ENCODE measurements around the gene DEDD. TPM values are rescaled to one million over a fixed set of nuclear protein-coding genes. Genes with fewer than 3 reads are reported as not detected.

The DEDD gene
- total RNA-seq, 1 donor from 2014 or later = 29.3 TPM

DNA sequence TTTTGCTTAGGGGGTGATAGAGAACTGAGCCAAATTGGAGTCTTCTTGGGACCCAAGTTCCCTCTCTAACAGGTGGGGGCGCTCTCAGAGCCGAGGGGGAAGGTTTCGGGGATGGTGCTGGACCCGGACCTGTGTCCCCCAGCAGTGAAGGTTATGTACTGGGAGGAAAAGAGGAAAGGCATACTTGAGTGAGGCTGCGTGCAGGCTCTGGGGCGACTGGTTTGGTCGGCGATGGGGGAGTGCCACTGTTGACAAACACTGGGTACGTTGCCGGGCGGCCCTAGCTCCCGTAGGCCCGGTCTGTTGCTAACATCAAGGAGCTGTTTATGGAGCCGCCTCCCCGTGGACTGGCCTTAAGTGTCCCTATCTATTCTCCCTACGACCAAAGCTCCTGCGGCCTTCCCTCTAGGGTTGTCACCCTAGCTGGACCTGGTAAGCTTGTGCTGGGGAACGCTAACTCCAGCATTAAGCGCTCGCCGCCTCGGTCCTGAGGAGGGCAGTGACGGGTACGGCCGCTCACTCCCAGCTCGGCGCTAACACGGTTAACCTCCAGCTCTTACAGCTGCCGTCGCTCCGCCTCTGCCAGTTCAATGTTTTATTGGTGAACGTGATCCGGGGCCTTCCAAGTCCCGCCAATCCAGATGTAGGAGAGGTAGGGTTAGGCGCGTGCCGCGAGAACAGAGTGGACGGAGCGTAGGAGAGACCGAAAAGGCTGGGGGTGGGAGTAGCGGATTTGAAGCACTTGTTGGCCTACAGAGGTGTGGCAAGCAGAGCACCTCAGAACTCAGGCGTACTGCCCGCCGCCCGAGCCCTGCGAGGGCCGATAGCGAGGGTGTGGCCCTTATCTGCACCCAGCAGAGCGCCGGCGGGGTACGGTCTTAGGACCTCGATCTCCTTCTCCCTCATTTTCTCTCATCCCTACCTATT is 33.5 kb upstream of the DEDD start, which contains the start of gene PPOX:
PPOX (plus strand) TSS at position 685 of the 927 bp plus-strand sequence. CDS start 422 bp downstream, outside the sequence.
- ATAC-seq (peak; percentile 95), DNase-seq (peak; percentile 96)
- intact Hi-C loops (cut with micrococcal nuclease) = no loop called here

GRCh38 chr1:161164901-161165610 is 32.6 kb upstream of the DEDD start:
- intact Hi-C loops (cut with micrococcal nuclease) = no loop called here
- no peak for DNase-seq
- no peak for ATAC-seq

DNA sequence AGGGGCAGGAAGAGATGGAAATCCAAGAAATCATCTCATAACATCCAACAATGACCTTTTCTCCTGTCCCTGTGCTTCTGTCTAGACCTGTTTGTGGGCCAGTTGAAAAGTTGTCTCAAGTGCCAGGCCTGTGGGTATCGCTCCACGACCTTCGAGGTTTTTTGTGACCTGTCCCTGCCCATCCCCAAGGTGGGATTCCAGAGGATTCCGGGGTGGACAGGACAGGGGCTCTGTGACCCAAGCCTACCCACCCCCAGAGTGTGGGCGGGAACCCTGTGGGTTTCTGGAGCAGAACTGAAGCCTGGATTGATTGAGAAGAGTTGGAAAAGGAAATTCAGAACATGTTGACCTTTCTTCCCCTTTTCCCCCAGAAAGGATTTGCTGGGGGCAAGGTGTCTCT is 31.3 kb upstream of the DEDD start:
- ATAC-seq (no peak), DNase-seq (no peak)
- intact Hi-C loops (cut with micrococcal nuclease) = no loop called here

GRCh38 chr1:161162806-161163205 is 30.3 kb upstream of the DEDD start:
- DNase-seq (no peak), ATAC-seq (no peak)
- intact Hi-C loops (cut with micrococcal nuclease) = no loop called here

GRCh38 chr1:161162052-161162451 is 29.6 kb upstream of the DEDD start:
- ATAC-seq = no peak
- intact Hi-C loops (cut with micrococcal nuclease) = no loop called here
- DNase-seq = no peak

GRCh38 chr1:161161652-161162051 is 29.2 kb upstream of the DEDD start:
- ATAC-seq (no peak), DNase-seq (no peak)
- intact Hi-C loops (cut with micrococcal nuclease) = no loop called here

DNA sequence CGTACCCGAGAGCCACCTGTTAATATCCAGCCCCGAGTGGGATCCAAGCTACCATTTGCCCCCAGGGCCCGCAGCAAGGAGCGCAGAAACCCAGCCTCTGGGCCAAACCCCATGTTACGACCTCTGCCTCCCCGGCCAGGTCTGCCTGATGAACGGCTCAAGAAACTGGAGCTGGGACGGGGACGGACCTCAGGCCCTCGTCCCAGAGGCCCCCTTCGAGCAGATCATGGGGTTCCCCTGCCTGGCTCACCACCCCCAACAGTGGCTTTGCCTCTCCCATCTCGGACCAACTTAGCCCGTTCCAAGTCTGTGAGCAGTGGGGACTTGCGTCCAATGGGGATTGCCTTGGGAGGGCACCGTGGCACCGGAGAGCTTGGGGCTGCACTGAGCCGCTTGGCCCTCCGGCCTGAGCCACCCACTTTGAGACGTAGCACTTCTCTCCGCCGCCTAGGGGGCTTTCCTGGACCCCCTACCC is 28.2 kb upstream of the DEDD start:
- DNase-seq (no peak), ATAC-seq (no peak)
- intact Hi-C loops (cut with micrococcal nuclease) = no loop called here

GRCh38 chr1:161159913-161160243 is 27.4 kb upstream of the DEDD start:
- intact Hi-C loops (cut with micrococcal nuclease) = no loop called here
- DNase-seq (no peak), ATAC-seq (no peak)

DNA sequence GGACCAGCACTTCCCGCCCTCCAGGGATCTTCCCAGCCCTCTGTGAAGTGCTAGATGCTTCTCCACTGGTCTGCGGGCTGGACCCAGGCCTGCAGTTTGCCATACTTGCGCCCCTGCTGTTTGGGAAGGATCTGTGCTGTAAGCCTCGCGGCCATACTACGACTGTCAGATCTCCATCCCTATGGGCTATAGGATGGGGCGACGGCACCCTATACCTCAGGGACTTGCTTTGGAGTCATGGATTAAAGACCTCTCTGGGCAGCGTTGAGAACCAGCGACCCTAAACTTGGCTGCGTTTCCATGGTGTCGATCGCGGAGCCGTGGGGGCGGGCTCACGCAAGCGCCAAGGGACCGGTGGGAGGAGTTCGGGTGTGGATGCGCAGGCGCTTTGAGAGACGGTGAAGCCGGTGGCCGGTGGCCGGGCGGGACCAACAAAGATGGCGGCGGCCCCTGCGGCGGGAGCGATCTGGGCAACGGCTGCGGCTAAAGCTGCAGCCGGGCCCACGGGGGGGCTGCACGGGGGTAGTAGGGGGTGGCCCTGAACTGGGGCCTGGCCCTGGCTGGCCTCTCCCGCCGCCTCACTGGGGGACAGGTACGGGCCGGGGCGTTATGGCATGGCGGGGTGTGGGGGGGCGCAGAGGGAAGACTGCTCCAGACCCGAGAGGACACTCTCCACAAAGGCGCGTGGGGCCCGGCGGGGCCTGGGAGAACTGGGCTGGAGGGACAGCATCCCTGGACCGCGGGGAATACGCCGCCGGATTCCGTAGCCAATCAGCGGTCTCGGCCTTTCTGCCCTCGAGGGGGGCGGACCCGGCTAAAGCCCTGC is 26.8 kb upstream of the DEDD start, which contains the start of gene USP21:
USP21 (plus strand) TSS at position 414 of the 826 bp plus-strand sequence. CDS start 1,141 bp downstream, outside the sequence.
- intact Hi-C loops (cut with micrococcal nuclease) = no loop called here
- DNase-seq = peak; percentile 96
- peak; percentile 97 for ATAC-seq

DNA sequence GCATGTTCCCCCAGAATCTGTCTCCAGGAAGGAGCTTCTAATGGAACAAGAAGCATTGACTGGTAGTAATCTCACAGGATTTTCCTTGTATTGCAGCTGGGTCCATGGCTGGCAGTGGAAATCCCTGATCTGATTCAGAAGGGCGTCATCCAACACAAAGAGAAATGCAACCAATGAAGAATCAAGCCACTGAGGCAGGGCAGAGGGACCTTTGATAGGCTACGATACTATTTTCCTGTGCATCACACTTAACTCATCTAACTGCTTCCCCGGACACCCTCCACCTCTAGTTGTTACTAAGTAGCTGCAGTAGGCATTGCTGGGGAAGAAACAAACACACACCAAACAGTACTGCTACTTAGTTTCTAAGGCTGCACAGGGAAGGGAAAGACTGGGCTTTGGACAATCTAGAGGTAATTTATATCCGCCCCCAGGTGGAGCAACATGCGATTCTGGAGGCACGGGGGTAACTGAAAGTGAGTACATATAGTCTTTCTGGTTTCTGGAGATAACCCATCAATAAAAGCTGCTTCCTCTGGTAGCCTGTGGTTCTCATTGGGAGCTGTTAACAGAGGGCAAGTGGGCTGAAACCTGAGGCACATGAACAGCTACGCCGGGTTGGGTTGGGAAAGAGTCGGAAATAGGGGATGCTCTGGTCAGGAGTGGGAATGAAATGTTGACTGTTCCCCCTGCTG is 26.0 kb upstream of the DEDD start:
- DNase-seq (no peak), ATAC-seq (no peak)
- intact Hi-C loops (cut with micrococcal nuclease) = no loop called here

DNA sequence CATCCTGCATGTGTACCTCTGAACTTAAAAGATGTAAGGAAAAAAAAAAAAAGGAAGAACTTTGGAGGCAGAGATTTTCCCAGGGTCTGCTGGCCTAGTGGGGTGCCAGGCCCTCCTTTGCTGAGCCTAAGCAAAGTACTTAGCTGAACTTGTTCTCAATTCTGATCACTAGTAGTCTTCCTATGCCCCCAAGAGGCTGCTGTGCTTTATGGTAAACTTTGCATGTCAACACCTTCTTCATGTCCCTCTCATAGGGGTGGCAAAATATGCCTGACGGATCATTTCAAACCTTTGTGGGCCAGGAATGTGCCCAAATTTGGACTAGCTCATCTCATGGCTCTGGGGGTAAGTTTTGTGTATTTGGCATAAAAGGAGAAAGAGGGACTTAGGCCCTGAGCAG is 25.4 kb upstream of the DEDD start:
- intact Hi-C loops (cut with micrococcal nuclease) = no loop called here
- ATAC-seq (no peak), DNase-seq (no peak)

- peak; percentile 83 for DNase-seq
- peak; percentile 93 for ATAC-seq
- intact Hi-C loops (cut with micrococcal nuclease) = no loop called here
Observed at GRCh38 chr1:161153682-161154337, 21.3 kb upstream of the DEDD start, which contains the start of gene UFC1. Gene UFC1 (plus strand): TSS chr1:161153978. CDS start chr1:161153998, 20 bp downstream.

GRCh38 chr1:161153176-161153575 is 20.7 kb upstream of the DEDD start:
- no peak for DNase-seq
- intact Hi-C loops (cut with micrococcal nuclease) = no loop called here
- no peak for ATAC-seq

DNA sequence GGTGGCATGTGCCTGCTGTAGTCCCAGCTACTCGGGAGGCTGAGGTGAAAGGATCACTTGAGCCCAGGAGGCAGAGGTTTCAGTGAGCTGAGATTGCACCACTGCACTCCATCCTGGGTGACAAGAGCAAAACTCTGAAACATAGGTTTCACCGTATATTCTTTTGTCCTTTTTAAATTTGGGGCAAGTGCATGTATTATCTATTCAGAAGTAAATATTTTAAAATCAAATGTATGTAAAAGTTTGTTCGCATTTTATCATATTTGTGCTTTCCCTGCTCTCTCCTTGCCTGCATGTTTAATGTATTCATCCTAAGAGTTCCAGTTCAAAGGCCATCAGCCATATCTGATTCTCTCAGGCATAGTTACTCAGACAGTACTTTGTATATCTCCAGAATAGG is 13.4 kb upstream of the DEDD start:
- intact Hi-C loops (cut with micrococcal nuclease) = no loop called here
- no peak for ATAC-seq
- DNase-seq = no peak

DNA sequence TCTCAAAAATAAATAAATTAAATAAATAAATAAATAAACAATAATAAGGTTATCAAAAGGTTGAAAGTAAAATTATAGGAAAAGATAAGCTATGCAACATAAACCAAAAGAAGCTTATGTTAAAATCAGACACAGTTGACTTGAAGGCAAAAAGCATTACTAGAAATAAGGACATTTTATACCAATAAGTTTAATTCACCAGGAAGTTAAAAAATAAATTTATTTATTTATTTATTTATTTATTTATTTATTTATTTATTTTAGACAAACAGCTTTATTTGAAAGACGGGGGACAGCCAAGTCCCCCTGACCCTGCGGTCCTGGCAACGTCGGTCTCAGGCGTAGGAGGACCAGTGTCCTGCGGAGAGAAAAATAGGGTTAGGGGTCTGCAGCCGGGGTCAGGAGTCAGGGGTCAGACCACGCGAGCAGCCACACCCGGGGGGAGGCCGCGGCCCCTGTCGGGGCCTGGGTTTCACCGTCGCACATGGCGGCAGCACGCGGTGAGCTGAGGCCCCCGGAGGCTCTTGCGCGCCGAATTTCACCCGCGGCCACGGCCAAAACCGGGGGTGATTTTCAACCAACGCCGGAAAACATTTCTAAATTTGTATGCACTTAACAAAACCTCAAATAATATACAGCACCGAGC is 8.4 kb upstream of the DEDD start:
- no peak for DNase-seq
- intact Hi-C loops (cut with micrococcal nuclease) = no loop called here

DNA sequence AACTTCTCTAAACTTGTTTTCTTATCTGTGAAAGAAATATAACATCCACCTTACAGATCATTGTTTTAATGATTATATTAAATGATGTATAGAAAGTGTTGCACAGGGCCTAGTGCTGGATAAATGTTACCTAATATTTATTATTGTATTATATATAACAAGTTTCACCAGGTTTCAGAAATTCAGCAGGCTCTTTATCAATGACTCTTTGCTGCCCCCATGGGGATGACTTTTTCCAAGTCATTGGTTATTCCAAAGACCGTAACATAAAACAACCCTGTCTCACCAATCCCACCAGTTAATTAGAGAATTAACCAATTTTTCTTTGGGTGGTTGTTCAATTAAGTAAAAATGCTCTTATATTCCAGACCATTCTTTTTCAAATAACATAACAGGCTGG is 7.3 kb upstream of the DEDD start:
- DNase-seq = no peak
- intact Hi-C loops (cut with micrococcal nuclease) = no loop called here
- no peak for ATAC-seq

More for the DNA sequence above, 8.4 kb upstream of the DEDD start:
- ATAC-seq = no peak

GRCh38 chr1:161138431-161138830 is 6.0 kb upstream of the DEDD start:
- ATAC-seq = no peak
- intact Hi-C loops (cut with micrococcal nuclease) = no loop called here
- no peak for DNase-seq

GRCh38 chr1:161137881-161138280 is 5.4 kb upstream of the DEDD start:
- intact Hi-C loops (cut with micrococcal nuclease) = no loop called here
- no peak for DNase-seq
- ATAC-seq = peak; percentile 11
